HG03095 (cell line): ENCODE data around the gene FRY.

Experiments
- ATAC-seq: cut with Tn5 transposase; IDR thresholded peaks from one replicate; pipeline ENCODE4 v1.9.1; 2021; ENCODE audit warnings: moderate library complexity; ENCODE audit not compliant: unreplicated experiment

The FRY gene

GRCh38 chr13:32253911-32254399 is 222.4 kb downstream of the FRY start:
- no peak for ATAC-seq

GRCh38 chr13:32254416-32254815 is 222.8 kb downstream of the FRY start:
- no peak for ATAC-seq

GRCh38 chr13:32254916-32255723 is 223.5 kb downstream of the FRY start:
- ATAC-seq: no peak

- ATAC-seq: no peak
Measured at GRCh38 chr13:32255724-32256109, 224.1 kb downstream of the FRY start.

- ATAC-seq: no peak
Measured at GRCh38 chr13:32256243-32256642, 224.7 kb downstream of the FRY start.

GRCh38 chr13:32257649-32258048 is 226.1 kb downstream of the FRY start:
- no peak for ATAC-seq

GRCh38 chr13:32259116-32259515 is 227.5 kb downstream of the FRY start:
- no peak for ATAC-seq

- no peak for ATAC-seq
Measured at GRCh38 chr13:32261567-32261966, 230.0 kb downstream of the FRY start.

- no peak for ATAC-seq
Measured at GRCh38 chr13:32262165-32262564, 230.6 kb downstream of the FRY start.

GRCh38 chr13:32262619-32263018 is 231.0 kb downstream of the FRY start:
- ATAC-seq: no peak

GRCh38 chr13:32264407-32264806 is 232.8 kb downstream of the FRY start:
- ATAC-seq: no peak

- no peak for ATAC-seq
Measured at GRCh38 chr13:32265726-32266125, 234.2 kb downstream of the FRY start.

GRCh38 chr13:32266130-32266529 is 234.6 kb downstream of the FRY start:
- no peak for ATAC-seq

- peak; percentile 97 for ATAC-seq
Measured at GRCh38 chr13:32267836-32268439, 236.4 kb downstream of the FRY start.

- no peak for ATAC-seq
Measured at GRCh38 chr13:32272021-32272683, 240.6 kb downstream of the FRY start.

- ATAC-seq: no peak
Measured at GRCh38 chr13:32277839-32278238, 246.3 kb downstream of the FRY start.

- ATAC-seq: no peak
Measured at GRCh38 chr13:32278426-32278825, 246.9 kb downstream of the FRY start.

- no peak for ATAC-seq
Measured at GRCh38 chr13:32281096-32281495, 249.5 kb downstream of the FRY start.

- no peak for ATAC-seq
Measured at GRCh38 chr13:32282096-32282711, 250.6 kb downstream of the FRY start.

GRCh38 chr13:32284927-32285632 is 253.5 kb downstream of the FRY start:
- no peak for ATAC-seq

- ATAC-seq: no peak
Measured at GRCh38 chr13:32285633-32285965, 254.0 kb downstream of the FRY start.
